H1 (cell line): ENCODE results near the gene LDLRAD4. TPM values are rescaled to one million over a fixed set of nuclear protein-coding genes. Genes with fewer than 3 reads are reported as not detected.

Experiments used
- CTCF ChIA-PET: fragments of 300-600 bp; sonication (Branson Sonifier 250); formaldehyde crosslinking; loops from one replicate; lab custom pipeline; 2021; ENCODE audit not compliant: partially characterized antibody; lab: Charles Lee
- POLR2A ChIA-PET: fragments of 300-600 bp; sonication (Branson Sonifier 250); formaldehyde crosslinking; loops from one replicate; lab custom pipeline; 2021; ENCODE audit warnings: inconsistent platforms; ENCODE audit not compliant: partially characterized antibody; lab: Charles Lee
- DNase-seq, 2 experiments: peaks; one replicate each; pipeline versions ENCODE4 v3.0.0 to v3.0.0-alpha.2; 2010 to 2022; ENCODE audit warnings: low spot score in 2 of 2, low read depth in 1 of 2, mixed read lengths in 1 of 2
- FAIRE-seq: peaks from 2 replicates; lab custom pipeline; 2011; peaks lifted over from hg19 to GRCh38; lab: Jason Lieb, UNC
- H2AFZ ChIP-seq: 2 replicates; pipeline ENCODE4 v1.8.1; 2012; ENCODE audit warnings: low read length, inconsistent platforms
- H2AK5ac ChIP-seq: 2 replicates; pipeline ENCODE4 v1.6.1; 2013; ENCODE audit warnings: low read depth, low read length
- H2BK120ac ChIP-seq: replicated peaks from 2 replicates; pipeline ENCODE3; 2013; ENCODE audit warnings: low read depth, low read length, inconsistent platforms
- H2BK12ac ChIP-seq: 2 replicates; pipeline ENCODE4 v1.6.1; 2013; ENCODE audit warnings: low read depth, low read length
- H2BK15ac ChIP-seq: 2 replicates; pipeline ENCODE4 v1.6.1; 2013; ENCODE audit warnings: low read length
- H2BK20ac ChIP-seq: 2 replicates; pipeline ENCODE4 v1.6.1; 2013; ENCODE audit warnings: low read length
- H2BK5ac ChIP-seq: 2 replicates; pipeline ENCODE4 v1.6.1; 2013; ENCODE audit warnings: low read depth, low read length
- H3K14ac ChIP-seq: 2 replicates; pipeline ENCODE4 v1.6.1; 2013; ENCODE audit warnings: inconsistent platforms; ENCODE audit not compliant: insufficient read length
- H3K18ac ChIP-seq: 2 replicates; pipeline ENCODE4 v1.6.1; 2013; ENCODE audit warnings: low read length; ENCODE audit errors: extremely low read depth
- H3K23ac ChIP-seq: 2 replicates; pipeline ENCODE4 v1.6.1; 2013; ENCODE audit warnings: inconsistent platforms; ENCODE audit not compliant: insufficient read length
- H3K23me2 ChIP-seq: 2 replicates; pipeline ENCODE4 v1.6.1; 2013; ENCODE audit warnings: low read depth, low read length
- H3K27ac ChIP-seq: 2 replicates; pipeline ENCODE4 v1.6.1; 2011; ENCODE audit warnings: low read depth, low read length, inconsistent platforms
- H3K27me3 ChIP-seq, 4 experiments: replicated peaks in 1 of 4; 1 replicate in 1 of 4; 2 replicates in 3 of 4; pipeline versions ENCODE4 v1.6.1 to v1.8.1; 2011 to 2013; ENCODE audit warnings: low read length in 3 of 4, mild to moderate bottlenecking in 3 of 4, inconsistent platforms in 2 of 4, mixed read lengths in 2 of 4, moderate library complexity in 1 of 4; ENCODE audit not compliant: control insufficient read depth in 3 of 4, insufficient read depth in 3 of 4; ENCODE audit errors: extremely low read depth in 1 of 4
- H3K36me3 ChIP-seq, 4 experiments: 2 replicates each; pipeline versions ENCODE4 v1.6.1 to v1.8.1; 2011 to 2013; ENCODE audit warnings: mild to moderate bottlenecking in 4 of 4, low read length in 3 of 4, moderate library complexity in 2 of 4, control low read depth in 1 of 4, inconsistent platforms in 1 of 4; ENCODE audit not compliant: insufficient read depth in 4 of 4, control insufficient read depth in 2 of 4
- H3K4ac ChIP-seq: replicated peaks from 2 replicates; pipeline ENCODE3; 2013; ENCODE audit warnings: low read length, low read depth, mixed read lengths, inconsistent platforms; ENCODE audit not compliant: insufficient read length
- H3K4me1 ChIP-seq, 4 experiments: replicated peaks in 1 of 4; 1 replicate in 1 of 4; 2 replicates in 3 of 4; pipeline versions ENCODE4 v1.6.1 to v1.8.1; 2011 to 2013; ENCODE audit warnings: low read length in 3 of 4, inconsistent platforms in 2 of 4, mixed read lengths in 1 of 4; ENCODE audit not compliant: insufficient read depth in 4 of 4, control insufficient read depth in 3 of 4
- H3K4me2 ChIP-seq, 2 experiments: 2 replicates each; pipeline versions ENCODE4 v1.6.1 to v1.8.1; 2011 to 2013; ENCODE audit warnings: low read depth in 2 of 2, low read length in 2 of 2, control low read depth in 1 of 2, inconsistent platforms in 1 of 2, mild to moderate bottlenecking in 1 of 2; ENCODE audit not compliant: insufficient read depth in 1 of 2
- H3K4me3 ChIP-seq, 4 experiments: fragments of 200-600, 300-600 bp in 1 of 4; sonication (generic), shearing (Covaris generic), sonication (Bioruptor Twin) in 1 of 4; 2 replicates each; pipeline versions ENCODE4 v1.5.1 to v1.8.1; 2011 to 2016; ENCODE audit warnings: low read length in 4 of 4, low read depth in 3 of 4, control low read depth in 2 of 4, inconsistent platforms in 2 of 4, mild to moderate bottlenecking in 2 of 4, mixed read lengths in 1 of 4, moderate library complexity in 1 of 4; ENCODE audit not compliant: insufficient read depth in 2 of 4; ENCODE audit errors: extremely low read depth in 1 of 4
- H3K56ac ChIP-seq: replicated peaks from 2 replicates; pipeline ENCODE3; 2013; ENCODE audit warnings: low read depth, mild to moderate bottlenecking, mixed read lengths, low read length, inconsistent platforms; ENCODE audit not compliant: insufficient read length
- H3K79me1 ChIP-seq: 2 replicates; pipeline ENCODE4 v1.6.1; 2013; ENCODE audit warnings: low read depth, low read length, control low read depth
- H3K79me2 ChIP-seq, 2 experiments: 2 replicates each; pipeline versions ENCODE4 v1.6.1 to v1.8.1; 2012 to 2013; ENCODE audit warnings: low read length in 2 of 2, mild to moderate bottlenecking in 2 of 2, inconsistent platforms in 1 of 2; ENCODE audit not compliant: insufficient read depth in 2 of 2, control insufficient read depth in 1 of 2
- H3K9ac ChIP-seq, 4 experiments: replicated peaks in 1 of 4; 1 replicate in 1 of 4; 2 replicates in 3 of 4; pipeline versions ENCODE4 v1.6.1 to v1.8.1; 2011 to 2013; ENCODE audit warnings: low read depth in 3 of 4, low read length in 3 of 4, control low read depth in 2 of 4, mild to moderate bottlenecking in 2 of 4, moderate library complexity in 2 of 4, inconsistent platforms in 1 of 4; ENCODE audit errors: extremely low read depth in 1 of 4
- H3K9me3 ChIP-seq, 2 experiments: 2 replicates each; pipeline versions ENCODE4 v1.6.1 to v1.8.1; 2012 to 2013; ENCODE audit warnings: mild to moderate bottlenecking in 2 of 2, moderate library complexity in 2 of 2, control low read depth in 1 of 2, inconsistent platforms in 1 of 2, low read depth in 1 of 2, low read length in 1 of 2, mixed read lengths in 1 of 2; ENCODE audit not compliant: insufficient read depth in 2 of 2
- H4K20me1 ChIP-seq, 2 experiments: replicated peaks in 1 of 2; 2 replicates each; pipeline versions ENCODE3 to v1.8.1; 2011 to 2013; ENCODE audit warnings: inconsistent platforms in 2 of 2, low read length in 2 of 2, mild to moderate bottlenecking in 1 of 2; ENCODE audit not compliant: insufficient read depth in 2 of 2, control insufficient read depth in 1 of 2
- H4K5ac ChIP-seq: 2 replicates; pipeline ENCODE4 v1.6.1; 2013; ENCODE audit warnings: low read length, low read depth, mixed read lengths, inconsistent platforms; ENCODE audit not compliant: insufficient read length
- H4K8ac ChIP-seq: 2 replicates; pipeline ENCODE4 v1.8.0; 2013; ENCODE audit warnings: mild to moderate bottlenecking, moderate library complexity, low read length, inconsistent platforms; ENCODE audit not compliant: insufficient read depth; ENCODE audit errors: extremely low read depth
- H4K91ac ChIP-seq: replicated peaks from 2 replicates; pipeline ENCODE3; 2013; ENCODE audit warnings: low read length, mixed read lengths, inconsistent platforms; ENCODE audit not compliant: insufficient read length
- CBX5 ChIP-seq: fragments of 300-800, 300-1000 bp; sonication (generic); IDR thresholded peaks from 2 replicates; pipeline ENCODE4 v1.7.1; 2016; ENCODE audit warnings: antibody characterized with exemption, low read length, low read depth
- CHD2 ChIP-seq: IDR thresholded peaks from 2 replicates; pipeline ENCODE4 v1.6.1; 2012; ENCODE audit warnings: low read length, improper control_type of control experiment
- CTCF ChIP-seq, 3 experiments: IDR thresholded peaks; 1 replicate in 2 of 3; 2 replicates in 1 of 3; pipeline versions ENCODE4 v1.5.1 to v1.6.1; 2011; ENCODE audit warnings: low read length in 3 of 3, mild to moderate bottlenecking in 3 of 3, inconsistent platforms in 2 of 3, low read depth in 1 of 3, moderate library complexity in 1 of 3; ENCODE audit not compliant: insufficient read depth in 1 of 3; ENCODE audit errors: control extremely low read depth in 1 of 3
- EP300 ChIP-seq, 2 experiments: IDR thresholded peaks; 1 replicate in 1 of 2; 2 replicates in 1 of 2; pipeline ENCODE4 v1.6.1; 2011 to 2012; ENCODE audit warnings: low read depth in 2 of 2, low read length in 2 of 2, mild to moderate bottlenecking in 2 of 2, borderline replicate concordance in 1 of 2, inconsistent platforms in 1 of 2, moderate library complexity in 1 of 2
- KDM5A ChIP-seq: fragments of 200-600 bp; IDR thresholded peaks from 2 replicates; pipeline ENCODE4 v1.7.1; 2012; ENCODE audit warnings: mild to moderate bottlenecking, low read length, inconsistent platforms, mixed read lengths
- MAFK ChIP-seq: IDR thresholded peaks from 2 replicates; pipeline ENCODE4 v1.6.1; 2012; ENCODE audit warnings: low read depth, mild to moderate bottlenecking, improper control_type of control experiment, low read length
- POU5F1 ChIP-seq: IDR thresholded peaks from 2 replicates; pipeline ENCODE4 v1.6.1; 2011; ENCODE audit warnings: low read depth, mild to moderate bottlenecking, low read length, moderate library complexity
- SP2 ChIP-seq: IDR thresholded peaks from 2 replicates; pipeline ENCODE4 v1.6.1; 2012; ENCODE audit warnings: mild to moderate bottlenecking, low read length, inconsistent platforms
- SP4 ChIP-seq: IDR thresholded peaks from 2 replicates; pipeline ENCODE4 v1.6.1; 2012; ENCODE audit warnings: low read length, inconsistent platforms
- TBP ChIP-seq: IDR thresholded peaks from 2 replicates; pipeline ENCODE4 v1.6.1; 2011; ENCODE audit warnings: low read depth, low read length, improper control_type of control experiment
- TCF12 ChIP-seq: IDR thresholded peaks from 2 replicates; pipeline ENCODE4 v1.6.1; 2011; ENCODE audit warnings: low read depth, mild to moderate bottlenecking, low read length
- TEAD4 ChIP-seq: IDR thresholded peaks from 2 replicates; pipeline ENCODE4 v1.6.1; 2012; ENCODE audit warnings: low read depth, low read length, inconsistent platforms, mixed read lengths
- WGBS, 2 experiments: shearing (Covaris generic) in 1 of 2; methylation state at CpG; one replicate each; pipeline versions ENCODE4 v1.1.6 to v1.1.7; 2013 to 2015; ENCODE audit warnings: low lambda C conversion rate in 2 of 2, mixed read lengths in 2 of 2, inconsistent platforms in 1 of 2, low coverage in 1 of 2, missing lambda C conversion rate in 1 of 2; ENCODE audit not compliant: insufficient replicate concordance in 2 of 2, insufficient coverage in 1 of 2, insufficient read length in 1 of 2; ENCODE audit errors: extremely low coverage in 1 of 2, missing lambda C conversion rate in 1 of 2; 5-methylcytosine and 5-hydroxymethylcytosine counted together
- polyA plus RNA-seq, 7 experiments: library from polyadenylated mRNA; depleted of rRNA in 3 of 7; stranded (reverse) in 5 of 7; unstranded in 2 of 7; fragments of >200 nt in 5 of 7; fragments of 200-250 nt in 2 of 7; gene quantifications; 1 replicate in 5 of 7; 2 replicates in 1 of 7; 4 replicates in 1 of 7; pipeline versions ENCODE4 v1.2.1 to v1.2.3, GENCODE V29; 2011 to 2013; ENCODE audit warnings: missing spikeins in 2 of 7, mixed read lengths in 2 of 7
- total RNA-seq: library from RNA; stranded (reverse); fragmentation: NEBNext Ultra II Directional; extraction: Animal tissue kit (Norgen Biotek cat#: 25700); gene quantifications from 2 replicates; pipeline ENCODE4 v1.2.1, GENCODE V29; 2021

The LDLRAD4 gene
- total and polyA plus RNA-seq, 2 of the 8 experiments (the other 6 are each of a cell fraction or from before 2014, with no cell fraction given) = 0.77 to 1.4 TPM

GRCh38 chr18:13286456-13287125, 68.0 kb downstream of the LDLRAD4 start:
- no peak overlapping the region for H4K91ac ChIP-seq
- H3K56ac ChIP-seq = no peak overlapping the region
- no peaks in the 10 kb centered on the region; the same call in 1 of the 2 replicates for H3K23me2 ChIP-seq
- H2AK5ac ChIP-seq = no peak overlapping the region
- FAIRE-seq (no peak), DNase-seq (no peak)
- no peak overlapping the region for H4K5ac ChIP-seq
- no peaks in the 10 kb centered on the region for H3K36me3 ChIP-seq
- WGBS, 2 experiments = 95% methylated on average over 14 of the region's 14 CpGs; no CpG with 5 or more reads in 1 of the 2 experiments
- no peak overlapping the region for H3K4me2 ChIP-seq
- CTCF ChIA-PET = no interaction called here
- no peak overlapping the region for H3K18ac ChIP-seq
- no peak overlapping the region for H3K4ac ChIP-seq
- H3K14ac ChIP-seq = no peak overlapping the region
- H3K27ac ChIP-seq = no peak overlapping the region
- no peak overlapping the region for H2AFZ ChIP-seq
- no peaks in the 10 kb centered on the region for H3K79me2 ChIP-seq
- H3K4me3 ChIP-seq = no peak overlapping the region
- H3K79me1 ChIP-seq = no peaks in the 10 kb centered on the region
- no peak overlapping the region for H2BK120ac ChIP-seq
- H2BK15ac ChIP-seq = no peak overlapping the region
- no peaks in the 10 kb centered on the region for H3K27me3 ChIP-seq
- H3K9me3 ChIP-seq = no peaks in the 10 kb centered on the region
- no peak overlapping the region for H2BK5ac ChIP-seq
- POLR2A ChIA-PET = no interaction called here
- H2BK12ac ChIP-seq = no peak overlapping the region
- no peaks in the 10 kb centered on the region for H3K4me1 ChIP-seq
- H4K8ac ChIP-seq = no peak overlapping the region; the same call in 1 of the 2 replicates
- no peak overlapping the region for H3K23ac ChIP-seq
- no peak overlapping the region for H3K9ac ChIP-seq
- no peak overlapping the region for H2BK20ac ChIP-seq
- no peaks in the 10 kb centered on the region for H4K20me1 ChIP-seq
- TF ChIP-seq CBX5 (no peak), TBP (no peak), SP4 (no peak), SP2 (no peak), CHD2 (no peak), POU5F1 (no peak), TCF12 (no peak), KDM5A (no peak), EP300 (IDR thresholded peaks at IDR 0.05; ENCODE audit: borderline replicate concordance in 1 of 2, low read depth in 2 of 2, low read length in 2 of 2) (no peak), TEAD4 (no peak), MAFK (no peak), CTCF (IDR thresholded peaks at IDR 0.05; ENCODE audit: control extremely low read depth in 1 of 3, insufficient read depth in 1 of 3, low read depth in 1 of 3, low read length in 3 of 3) (no peak)
